ENCODE measurements around the gene WDR31. TPM values are rescaled to one million over a fixed set of nuclear protein-coding genes. Genes with fewer than 3 reads are reported as not detected.
"Not testable (repeated sequence)": the region's sequence is repeated elsewhere in the genome, so short reads cannot be mapped to it uniquely, and the experiment has no call there.

The WDR31 gene
- total RNA-seq, 1 experiment from 2014 or later = 4.1 TPM

DNA sequence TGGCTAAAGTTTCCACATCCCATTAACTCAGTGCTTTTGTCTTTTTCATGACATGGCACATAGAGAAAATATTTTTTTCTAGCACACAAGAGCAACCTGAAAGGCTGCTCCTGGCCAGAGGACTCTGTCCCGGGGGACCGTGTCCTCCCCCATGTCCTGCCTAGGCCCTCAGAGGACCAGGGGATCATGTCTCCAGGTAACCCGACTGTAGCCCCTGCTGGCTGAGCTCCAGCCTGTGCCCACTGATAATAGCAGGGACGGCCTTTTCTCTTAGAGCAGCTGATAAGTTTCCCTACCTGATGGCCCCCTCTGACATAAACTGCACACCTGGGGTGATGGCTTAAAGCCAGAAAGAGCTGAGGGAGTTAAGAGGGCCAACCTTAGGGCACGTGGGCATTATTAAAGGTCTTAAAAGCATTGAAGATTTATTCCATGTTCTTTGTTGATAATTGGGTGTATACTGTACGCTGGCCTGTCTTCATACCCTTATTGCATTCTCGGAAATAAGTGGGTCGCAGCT lies 30.8 kb upstream of the WDR31 start:
- no peak for DNase-seq (ENCODE audit: low read depth)

DNA sequence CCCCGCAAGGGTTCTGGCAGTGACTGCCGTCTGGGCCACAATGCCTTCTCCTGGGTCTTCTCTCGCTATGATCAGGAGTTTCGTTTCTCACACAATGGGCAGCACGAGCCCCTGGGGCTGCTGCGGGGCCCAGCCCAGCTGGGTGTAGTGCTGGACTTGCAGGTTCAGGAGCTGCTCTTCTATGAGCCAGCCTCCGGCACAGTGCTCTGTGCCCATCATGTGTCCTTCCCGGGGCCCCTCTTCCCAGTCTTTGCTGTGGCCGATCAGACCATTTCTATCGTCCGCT lies 29.7 kb upstream of the WDR31 start:
- in situ Hi-C loops (cut with HindIII; ENCODE audit: low pct_unique_long_range_greater_than_20kb, low sequenced_read_pairs) = no loop called here
- DNase-seq (ENCODE audit: low read depth) = no peak

More for the DNA sequence above, 30.8 kb upstream of the WDR31 start:
- in situ Hi-C loops (cut with HindIII; ENCODE audit: low pct_unique_long_range_greater_than_20kb, low sequenced_read_pairs) = no loop called here

DNA sequence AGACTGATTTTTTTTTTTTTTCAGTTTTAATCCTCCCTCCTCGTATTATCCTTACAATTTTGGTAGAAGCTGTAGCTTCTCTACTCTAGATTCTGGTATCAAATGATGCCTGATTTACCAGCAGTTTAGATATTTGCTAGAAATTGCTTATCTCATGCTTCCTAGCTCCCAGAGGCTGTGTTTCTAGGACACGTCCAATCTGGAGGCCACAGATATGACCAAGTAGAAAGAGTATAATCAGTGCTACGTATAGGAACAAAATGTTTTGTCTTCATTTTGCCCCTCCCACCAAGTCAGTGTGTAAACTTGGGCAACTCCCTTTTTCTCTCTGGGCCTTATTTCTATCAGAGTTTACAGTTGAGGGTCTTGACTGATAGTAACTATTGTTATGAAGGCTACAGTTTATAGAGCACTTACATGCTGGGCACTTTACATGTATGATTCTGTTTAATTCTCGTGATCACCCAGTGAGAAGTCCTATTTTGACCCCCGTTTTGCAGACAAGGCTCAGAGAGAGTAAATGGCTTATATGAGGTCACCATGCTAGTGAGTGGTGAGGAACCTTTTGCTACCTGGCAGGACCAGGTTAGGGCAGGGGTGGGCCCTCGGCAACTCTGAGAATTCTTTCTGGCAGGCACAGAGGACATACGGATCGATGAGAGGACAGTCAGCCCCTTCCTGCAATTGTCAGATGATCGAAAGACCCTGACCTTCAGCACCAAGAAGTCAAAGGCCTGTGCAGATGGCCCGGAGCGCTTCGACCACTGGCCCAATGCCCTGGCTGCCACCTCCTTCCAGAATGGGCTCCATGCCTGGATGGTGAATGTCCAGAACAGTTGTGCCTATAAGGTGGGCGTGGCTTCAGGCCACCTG lies 29.1 kb upstream of the WDR31 start:
- DNase-seq (ENCODE audit: low read depth) = no peak
- in situ Hi-C loops (cut with HindIII; ENCODE audit: low pct_unique_long_range_greater_than_20kb, low sequenced_read_pairs) = no loop called here

DNA sequence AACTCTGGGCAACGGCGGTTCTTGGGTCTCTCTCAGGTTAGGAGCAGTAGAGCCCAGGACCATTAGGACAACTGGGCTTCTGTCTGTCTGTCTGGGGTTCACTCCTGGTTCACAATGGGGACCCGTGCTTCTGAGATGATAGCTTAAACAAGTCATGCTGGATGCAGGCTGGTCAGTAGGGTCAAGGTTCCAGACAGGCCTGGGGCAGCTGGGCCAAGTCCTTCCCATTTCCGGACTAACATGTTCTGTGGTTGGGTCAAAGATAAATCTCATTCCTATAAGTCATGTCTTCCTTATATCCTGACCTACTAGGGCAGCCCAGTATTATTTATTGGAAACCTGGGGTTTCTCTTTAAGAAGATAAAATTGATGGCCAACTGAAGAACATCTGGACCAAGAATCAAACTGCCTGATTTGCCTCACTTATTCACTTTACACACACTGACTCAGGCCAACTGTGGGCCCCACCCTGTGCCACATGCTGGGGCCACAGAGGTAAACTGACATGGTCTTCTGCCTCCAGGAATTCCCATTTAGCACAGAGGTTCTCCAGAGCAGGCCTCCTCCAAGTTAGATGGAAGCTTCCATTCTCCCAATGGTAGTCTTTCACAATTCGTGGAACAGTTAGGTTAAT lies 28.4 kb upstream of the WDR31 start:
- DNase-seq (ENCODE audit: low read depth) = no peak
- in situ Hi-C loops (cut with HindIII; ENCODE audit: low pct_unique_long_range_greater_than_20kb, low sequenced_read_pairs) = no loop called here

DNA sequence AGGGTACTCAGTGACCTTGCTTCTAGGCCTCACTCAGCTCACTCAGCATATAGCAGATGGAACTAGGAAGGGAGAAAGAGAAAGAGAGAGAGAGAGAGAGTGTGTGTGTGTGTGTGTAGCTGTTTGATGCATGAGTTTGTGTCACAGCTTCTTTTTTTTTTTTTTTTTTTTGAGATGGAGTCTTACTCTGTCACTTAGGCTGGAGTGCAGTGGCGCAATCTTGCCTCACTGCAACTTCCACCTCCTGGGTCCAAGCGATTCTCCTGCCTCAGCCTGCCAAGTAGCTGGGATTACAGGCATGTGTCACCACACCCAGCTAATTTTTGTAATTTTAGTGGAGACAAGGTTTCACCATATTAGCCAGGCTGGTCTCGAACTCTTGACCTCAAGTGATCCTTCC lies 25.6 kb upstream of the WDR31 start:
- DNase-seq (ENCODE audit: low read depth) = not testable (repeated sequence)

DNA sequence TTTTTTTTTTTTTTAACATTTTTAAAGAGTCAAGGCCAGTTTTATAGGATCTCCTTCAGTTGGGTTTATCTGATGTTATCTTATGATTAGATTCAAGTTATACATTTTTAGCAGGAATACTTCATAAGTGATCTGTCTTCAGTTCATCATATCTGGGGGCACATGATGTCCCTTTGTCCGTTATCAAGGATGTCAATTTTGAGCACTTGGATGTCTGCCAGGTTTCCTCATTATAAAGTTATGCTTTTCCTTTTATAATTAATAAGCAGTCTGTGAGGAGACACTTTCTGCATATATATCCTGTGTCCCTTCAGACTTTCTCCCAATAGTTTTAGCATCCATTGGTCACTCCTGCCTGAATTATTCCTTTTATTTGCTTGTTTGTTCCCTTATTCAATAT lies 24.9 kb upstream of the WDR31 start:
- in situ Hi-C loops (cut with HindIII; ENCODE audit: low pct_unique_long_range_greater_than_20kb, low sequenced_read_pairs) = no loop called here
- DNase-seq (ENCODE audit: low read depth) = no peak

More for the DNA sequence above, 25.6 kb upstream of the WDR31 start:
- in situ Hi-C loops (cut with HindIII; ENCODE audit: low pct_unique_long_range_greater_than_20kb, low sequenced_read_pairs) = not testable (repeated sequence)

DNA sequence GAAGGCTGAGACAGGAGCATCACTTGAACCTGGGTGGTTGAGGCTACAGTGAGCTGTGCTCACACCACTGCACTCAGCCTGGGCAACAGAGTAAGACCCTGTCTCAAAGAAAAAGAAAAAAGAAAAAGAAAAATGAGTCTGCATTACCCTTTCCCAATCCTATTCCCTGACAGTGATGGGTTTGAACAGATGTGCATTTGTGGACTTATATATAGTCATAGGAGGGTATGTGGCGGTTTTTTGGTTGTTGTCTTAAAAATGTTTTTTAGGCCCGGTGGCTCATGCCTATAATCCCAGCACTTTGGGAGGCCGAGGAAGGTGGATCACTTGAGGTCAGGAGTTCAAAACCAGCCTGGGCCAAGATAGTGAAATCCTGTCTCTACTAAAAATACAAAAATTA lies 23.3 kb upstream of the WDR31 start:
- in situ Hi-C loops (cut with HindIII; ENCODE audit: low pct_unique_long_range_greater_than_20kb, low sequenced_read_pairs) = no loop called here

DNA sequence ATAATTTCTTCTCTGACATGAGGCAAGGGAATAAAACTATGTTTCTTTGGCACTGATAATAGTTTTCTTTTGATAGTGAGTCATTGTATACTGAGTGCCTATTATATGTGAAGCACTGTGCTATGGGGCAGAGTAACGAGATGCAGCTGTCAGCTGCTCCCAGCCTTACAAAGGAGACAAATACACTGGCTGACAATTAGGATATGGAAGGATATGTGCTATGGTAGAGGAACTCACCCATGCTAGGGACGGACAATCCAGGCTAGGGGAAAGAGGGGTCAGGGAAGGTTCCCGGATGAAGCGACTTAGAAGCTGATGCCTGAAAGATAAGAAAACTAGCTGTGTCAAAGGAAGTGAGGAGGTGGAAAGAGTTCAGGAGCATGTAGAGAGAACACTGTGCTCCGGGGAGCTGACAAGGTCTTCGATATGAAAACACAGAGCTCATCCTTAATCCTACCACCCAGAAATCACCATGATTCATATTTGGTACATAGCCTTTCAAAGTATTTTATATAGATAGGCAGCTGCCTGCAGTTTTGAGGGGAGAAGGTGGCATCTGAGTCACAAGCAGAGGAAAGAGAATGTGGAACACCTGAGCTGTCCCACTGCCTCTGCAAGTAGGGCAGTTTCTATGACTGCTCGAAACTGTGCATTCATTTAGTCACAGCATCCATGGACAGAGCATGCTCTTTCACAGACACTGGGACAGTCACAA lies 21.4 kb upstream of the WDR31 start:
- in situ Hi-C loops (cut with HindIII; ENCODE audit: low pct_unique_long_range_greater_than_20kb, low sequenced_read_pairs) = no loop called here
- no peak for DNase-seq (ENCODE audit: low read depth)

More for the DNA sequence above, 23.3 kb upstream of the WDR31 start:
- DNase-seq (ENCODE audit: low read depth) = no peak

DNA sequence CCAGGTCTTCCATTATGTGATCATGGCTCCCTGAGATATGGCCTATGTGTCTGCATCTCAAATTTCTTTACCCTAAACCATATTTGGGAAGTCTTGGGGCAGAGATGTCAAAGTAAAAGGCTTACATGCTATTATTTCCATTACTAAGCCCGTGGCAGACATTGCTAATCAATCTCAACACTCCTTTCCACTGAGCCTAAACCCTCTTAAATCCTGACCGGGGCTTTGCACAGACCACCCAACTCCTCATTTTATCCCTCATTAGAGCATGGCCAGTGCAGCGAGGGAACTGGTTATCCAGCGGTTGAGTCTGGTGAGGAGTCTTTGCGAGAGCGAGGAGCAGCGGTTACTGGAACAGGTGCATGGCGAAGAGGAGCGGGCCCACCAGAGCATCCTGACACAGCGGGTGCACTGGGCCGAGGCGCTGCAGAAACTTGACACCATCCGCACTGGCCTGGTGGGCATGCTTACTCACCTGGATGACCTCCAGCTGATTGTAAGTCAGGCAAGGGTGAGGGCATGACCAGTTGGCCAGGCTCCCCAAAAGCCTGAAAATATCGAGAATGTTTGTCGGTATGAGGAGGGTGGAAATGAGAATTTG lies 20.3 kb upstream of the WDR31 start:
- in situ Hi-C loops (cut with HindIII; ENCODE audit: low pct_unique_long_range_greater_than_20kb, low sequenced_read_pairs) = no loop called here
- no peak for DNase-seq (ENCODE audit: low read depth)

DNA sequence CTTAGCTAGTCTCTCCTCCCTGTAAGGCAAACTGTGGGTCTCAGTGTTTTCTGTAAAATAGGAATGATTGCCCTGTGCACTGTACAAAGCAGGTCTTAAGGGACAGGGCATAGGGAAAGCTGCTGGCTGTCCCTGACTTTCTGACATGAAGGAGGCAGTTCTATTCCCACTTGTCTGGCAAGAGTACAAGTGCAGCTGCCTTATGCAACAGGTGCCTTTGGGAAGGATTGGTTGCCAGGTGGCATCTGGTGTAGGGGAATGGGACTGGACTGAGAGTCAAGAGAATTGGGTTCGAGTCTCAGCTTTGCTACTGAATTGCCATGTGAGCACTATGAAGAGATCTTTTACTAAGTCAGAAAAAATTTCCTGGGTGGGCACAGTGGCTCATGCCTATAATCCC lies 19.3 kb upstream of the WDR31 start:
- no peak for DNase-seq (ENCODE audit: low read depth)
- in situ Hi-C loops (cut with HindIII; ENCODE audit: low pct_unique_long_range_greater_than_20kb, low sequenced_read_pairs) = no loop called here

DNA sequence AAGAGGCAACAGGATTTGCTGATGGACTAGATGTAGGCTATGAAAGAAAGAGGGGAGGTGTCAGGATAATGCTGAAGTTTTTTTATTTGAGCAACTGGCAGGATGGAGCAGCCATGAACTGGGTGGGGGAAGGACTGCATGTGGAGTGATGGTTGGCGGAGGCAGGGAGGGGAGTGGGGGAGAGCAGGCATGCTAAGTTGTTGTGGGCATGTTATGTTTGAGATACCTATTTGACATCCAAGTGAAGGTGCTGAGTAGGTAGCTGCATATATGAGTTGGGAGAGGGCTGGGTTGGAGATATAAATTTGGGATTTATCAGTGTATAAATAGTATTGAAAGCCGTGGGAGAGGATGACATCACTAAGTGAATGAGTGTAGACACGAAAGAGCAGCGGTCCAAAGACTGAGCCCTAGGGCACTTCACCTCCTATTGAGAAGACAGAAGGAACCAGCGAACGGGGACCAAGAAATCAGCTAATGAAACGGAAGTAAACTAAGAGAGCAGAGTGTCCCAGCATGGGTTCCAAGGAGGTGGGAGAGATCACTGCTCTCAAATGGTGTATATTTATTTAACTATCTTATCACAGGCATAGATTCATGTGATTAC lies 16.7 kb upstream of the WDR31 start:
- in situ Hi-C loops (cut with HindIII; ENCODE audit: low pct_unique_long_range_greater_than_20kb, low sequenced_read_pairs) = no loop called here
- no peak for DNase-seq (ENCODE audit: low read depth)

DNA sequence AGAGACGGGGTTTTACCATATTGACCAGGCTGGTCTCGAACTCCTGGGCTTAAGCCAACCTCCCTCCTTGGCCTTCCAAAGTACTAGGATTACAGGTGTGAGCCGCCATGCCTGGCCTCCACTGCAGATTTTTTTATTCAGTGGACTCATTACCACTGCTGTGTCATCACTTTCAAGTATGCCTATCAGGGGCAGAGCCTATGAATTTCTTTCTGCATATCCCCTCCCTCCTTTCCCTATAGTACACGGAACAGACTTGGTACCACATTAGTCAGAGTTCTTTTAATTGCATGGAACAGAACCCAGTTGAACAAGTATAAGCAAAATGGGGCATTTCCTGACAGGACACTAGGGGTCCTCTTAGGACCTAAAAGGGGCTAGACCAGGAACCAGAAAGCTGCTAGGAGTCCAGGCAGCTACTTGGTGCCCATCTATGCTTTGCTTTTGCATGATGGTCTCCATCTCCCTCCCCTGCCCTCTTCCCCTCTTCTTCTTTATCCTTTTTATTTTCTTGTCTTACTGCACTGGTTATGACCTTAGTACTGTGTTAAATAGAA lies 15.0 kb upstream of the WDR31 start:
- in situ Hi-C loops (cut with HindIII; ENCODE audit: low pct_unique_long_range_greater_than_20kb, low sequenced_read_pairs) = no loop called here
- DNase-seq (ENCODE audit: low read depth) = no peak

DNA sequence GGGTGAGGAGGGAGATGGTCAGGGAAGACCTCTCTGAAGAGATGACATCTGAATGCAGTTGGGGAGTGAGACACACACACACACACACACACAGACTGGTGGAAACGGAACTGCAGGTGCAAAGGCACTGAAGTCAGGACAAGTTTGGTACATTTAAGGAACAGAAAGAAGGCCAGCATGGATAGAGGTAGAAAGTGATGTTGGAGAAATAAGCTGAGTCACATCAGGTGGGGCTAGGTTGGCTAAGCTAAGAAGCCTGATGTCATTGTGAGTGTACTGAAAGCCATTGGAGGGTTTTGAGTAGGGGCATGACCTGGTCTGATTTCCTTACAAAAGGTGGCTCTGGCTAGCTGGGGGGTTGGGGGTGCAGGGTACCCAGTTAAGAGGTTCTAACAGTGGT lies 12.3 kb upstream of the WDR31 start:
- peak; percentile 25 for DNase-seq (ENCODE audit: low read depth)
- in situ Hi-C loops (cut with HindIII; ENCODE audit: low pct_unique_long_range_greater_than_20kb, low sequenced_read_pairs) = no loop called here

DNA sequence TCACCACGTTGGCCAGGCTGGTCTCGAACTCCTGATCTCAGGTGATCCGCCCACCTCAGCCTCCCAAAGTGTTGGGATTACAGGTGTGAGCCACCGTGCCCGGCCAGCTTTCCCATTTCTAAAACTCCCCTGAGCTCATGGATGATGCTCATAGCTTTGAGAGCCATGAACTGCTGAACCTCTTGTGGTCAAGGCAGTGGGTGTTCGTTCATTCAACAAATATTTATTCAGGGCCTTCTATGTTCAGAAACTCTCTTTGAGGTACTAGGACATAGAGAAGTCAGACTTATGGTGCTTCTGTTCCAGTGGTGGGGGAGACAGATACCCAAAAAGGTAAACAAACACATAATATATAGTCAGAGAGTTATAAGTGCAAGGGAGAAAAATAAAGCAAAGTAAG lies 11.9 kb upstream of the WDR31 start:
- DNase-seq (ENCODE audit: low read depth) = no peak
- in situ Hi-C loops (cut with HindIII; ENCODE audit: low pct_unique_long_range_greater_than_20kb, low sequenced_read_pairs) = no loop called here

DNA sequence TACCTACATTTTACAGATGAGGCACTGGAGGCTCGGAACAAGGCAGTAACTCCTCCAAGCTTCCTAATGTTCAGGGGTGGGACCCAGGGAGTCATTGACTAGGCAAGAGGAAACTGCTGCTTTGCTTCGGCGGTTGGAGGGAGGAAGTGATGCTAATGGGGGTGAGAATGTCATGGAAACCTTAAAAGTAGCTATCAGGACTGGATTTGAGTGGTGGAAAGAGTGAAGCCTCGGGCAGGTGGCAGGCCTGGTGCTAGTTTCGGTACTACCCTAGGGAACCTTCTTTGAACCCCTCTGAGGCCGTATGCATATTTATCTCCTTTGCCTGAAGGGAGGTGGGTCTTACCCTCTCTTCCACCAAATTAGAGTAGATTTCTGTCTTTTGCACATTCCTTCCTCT lies 10.9 kb upstream of the WDR31 start:
- no peak for DNase-seq (ENCODE audit: low read depth)
- in situ Hi-C loops (cut with HindIII; ENCODE audit: low pct_unique_long_range_greater_than_20kb, low sequenced_read_pairs) = no loop called here

DNA sequence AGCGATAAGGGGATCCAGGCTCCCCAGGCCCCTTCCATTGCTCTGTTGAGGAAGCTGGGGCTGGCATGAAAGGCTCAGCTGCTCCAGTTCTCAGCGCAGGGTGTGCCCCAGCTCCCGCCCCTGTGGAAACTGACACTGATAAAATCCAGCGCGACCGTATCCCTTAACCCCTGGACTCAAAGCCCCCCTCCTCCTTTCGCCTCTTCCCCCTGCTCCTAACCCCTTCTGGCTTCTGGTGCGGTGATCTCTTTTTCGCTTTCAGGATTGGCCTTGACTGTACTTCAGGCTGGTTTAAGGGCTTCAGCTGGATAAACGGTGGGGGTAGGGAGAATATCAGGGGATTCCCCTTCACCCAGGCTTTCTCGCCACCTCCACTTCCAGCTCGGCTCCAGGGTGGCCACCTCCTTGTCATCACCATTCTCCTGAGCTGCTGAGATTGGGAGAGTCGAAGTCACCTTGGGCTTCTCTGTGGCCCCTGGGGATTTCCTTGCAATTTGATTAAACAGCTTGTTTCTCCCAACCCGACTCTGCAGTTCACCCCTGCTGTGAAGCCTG lies 10.1 kb upstream of the WDR31 start:
- in situ Hi-C loops (cut with HindIII; ENCODE audit: low pct_unique_long_range_greater_than_20kb, low sequenced_read_pairs) = no loop called here
- DNase-seq (ENCODE audit: low read depth) = no peak

DNA sequence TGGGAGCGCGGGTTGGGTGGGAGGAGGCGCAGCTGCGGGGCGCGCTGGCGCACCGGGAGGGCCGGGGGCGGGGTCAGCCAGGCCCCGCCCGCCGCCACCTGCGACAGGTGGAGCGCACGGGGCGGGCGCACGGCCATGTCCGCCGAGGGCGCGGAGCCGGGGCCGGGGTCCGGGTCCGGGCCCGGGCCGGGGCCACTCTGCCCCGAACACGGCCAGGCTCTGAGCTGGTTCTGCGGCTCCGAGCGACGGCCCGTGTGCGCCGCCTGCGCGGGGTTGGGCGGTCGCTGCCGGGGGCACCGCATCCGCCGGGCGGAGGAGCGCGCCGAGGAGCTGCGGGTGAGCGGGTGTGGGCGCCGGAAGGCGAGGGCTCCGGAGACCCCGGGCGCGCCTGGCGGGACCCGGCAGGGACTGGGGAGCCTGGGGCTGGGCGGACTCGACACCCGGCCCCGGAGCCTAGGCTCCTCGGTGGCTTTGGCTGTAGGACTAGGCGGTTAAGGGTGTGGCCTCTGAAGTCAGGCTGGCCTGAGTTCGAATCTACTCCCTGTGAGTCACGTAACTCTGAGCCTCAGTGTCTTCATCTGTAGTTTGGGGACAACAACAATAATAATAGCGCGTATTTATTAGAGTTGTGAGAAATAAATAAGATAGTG lies 9.5 kb upstream of the WDR31 start, which contains the start of gene BSPRY:
Gene BSPRY (plus strand): TSS at position 97 of the 650 bp plus-strand sequence. CDS start 39 bp downstream, at position 136.
- no peak for DNase-seq (ENCODE audit: low read depth)

More for the DNA sequence above, 9.5 kb upstream of the WDR31 start, which contains the start of gene BSPRY:
- in situ Hi-C loops (cut with HindIII; ENCODE audit: low pct_unique_long_range_greater_than_20kb, low sequenced_read_pairs) = no loop called here

Data from Caki2 (cell line).